HG02981 (cell line): ENCODE measurements around the gene FTCD.
"Not testable (repeated sequence)": the region's sequence is repeated elsewhere in the genome, so short reads cannot be mapped to it uniquely, and the experiment has no call there.

Experiments used
- ATAC-seq: cut with Tn5 transposase; IDR thresholded peaks from one replicate; pipeline ENCODE4 v1.9.1; 2021; ENCODE audit warnings: mild to moderate bottlenecking, moderate library complexity; ENCODE audit not compliant: unreplicated experiment

FTCD gene

DNA sequence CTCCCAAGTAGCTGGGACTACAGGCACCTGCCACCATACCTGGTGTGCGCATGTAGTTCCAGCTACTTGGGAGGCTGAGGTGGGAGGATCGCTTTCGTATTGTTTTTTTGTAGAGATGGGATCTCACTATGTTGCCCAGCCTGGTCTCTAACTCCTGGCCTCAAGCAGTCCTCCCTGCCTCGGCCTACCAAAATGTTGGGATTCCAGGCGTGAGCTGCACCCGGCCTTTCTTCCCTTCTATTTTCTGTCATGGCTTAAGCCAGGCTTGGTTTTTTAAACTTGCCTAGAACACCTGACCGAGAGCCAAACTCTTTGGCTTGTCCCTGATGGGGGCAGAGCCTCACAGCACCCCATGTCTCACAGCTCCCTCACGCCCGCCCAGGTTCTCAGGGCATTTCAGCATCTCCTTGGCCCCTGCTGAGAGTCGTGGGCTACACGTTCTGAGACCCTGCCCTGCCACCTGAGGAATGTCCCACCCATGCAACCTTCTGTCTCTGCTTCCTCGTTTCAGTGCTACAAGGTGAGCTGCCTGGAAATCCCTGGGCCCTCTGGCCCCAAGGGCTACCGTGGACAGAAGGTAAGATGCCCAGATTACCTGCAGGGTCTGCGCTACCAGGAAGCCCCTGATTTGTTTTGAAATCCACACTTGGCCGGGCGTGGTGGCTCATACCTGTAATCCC is 41.7 kb downstream of the FTCD start:
- ATAC-seq: no peak

DNA sequence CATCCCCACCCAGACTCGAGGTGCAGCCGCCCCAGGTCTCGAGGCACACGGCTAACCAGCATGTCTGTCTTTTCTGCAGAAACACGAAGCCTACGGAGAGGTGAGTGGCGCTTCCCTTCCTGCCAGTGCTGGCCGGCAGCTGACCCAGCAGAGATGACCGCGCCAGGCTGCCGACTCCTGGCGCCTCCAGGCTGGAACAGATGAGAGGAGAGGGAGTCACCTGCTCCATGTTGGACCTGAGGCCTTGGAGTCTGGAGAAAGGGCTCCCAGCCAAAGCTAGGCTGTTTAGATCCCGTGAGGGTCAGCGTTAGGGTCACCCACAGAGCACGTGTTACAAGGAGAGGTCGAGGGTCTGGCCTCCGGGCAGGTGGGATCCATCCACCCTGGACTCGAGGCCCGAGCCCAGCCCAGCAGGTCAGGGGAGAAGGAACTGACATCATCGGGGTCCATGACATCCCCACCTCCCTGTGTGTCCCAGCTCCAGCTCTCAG is 42.6 kb downstream of the FTCD start:
- ATAC-seq: no peak

DNA sequence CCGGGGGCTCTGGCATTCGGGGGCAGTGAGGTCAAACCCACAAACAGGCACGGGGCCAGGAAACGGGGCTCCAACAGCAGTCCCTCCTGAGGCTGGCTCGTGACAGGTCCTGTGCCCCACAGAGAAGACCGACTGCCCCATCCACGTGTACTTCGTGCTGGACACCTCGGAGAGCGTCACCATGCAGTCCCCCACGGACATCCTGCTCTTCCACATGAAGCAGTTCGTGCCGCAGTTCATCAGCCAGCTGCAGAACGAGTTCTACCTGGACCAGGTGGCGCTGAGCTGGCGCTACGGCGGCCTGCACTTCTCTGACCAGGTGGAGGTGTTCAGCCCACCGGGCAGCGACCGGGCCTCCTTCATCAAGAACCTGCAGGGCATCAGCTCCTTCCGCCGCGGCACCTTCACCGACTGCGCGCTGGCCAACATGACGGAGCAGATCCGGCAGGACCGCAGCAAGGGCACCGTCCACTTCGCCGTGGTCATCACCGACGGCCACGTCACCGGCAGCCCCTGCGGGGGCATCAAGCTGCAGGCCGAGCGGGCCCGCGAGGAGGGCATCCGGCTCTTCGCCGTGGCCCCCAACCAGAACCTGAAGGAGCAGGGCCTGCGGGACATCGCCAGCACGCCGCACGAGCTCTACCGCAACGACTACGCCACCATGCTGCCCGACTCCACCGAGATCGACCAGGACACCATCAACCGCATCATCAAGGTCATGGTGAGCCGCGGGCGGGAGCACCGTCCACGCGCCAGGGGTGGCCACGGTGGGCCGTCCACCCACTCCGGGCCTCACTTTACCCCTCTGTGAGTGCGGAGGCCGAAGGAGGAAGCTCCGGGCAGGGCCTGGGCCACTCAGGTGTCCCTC is 43.3 kb downstream of the FTCD start:
- ATAC-seq: no peak

DNA sequence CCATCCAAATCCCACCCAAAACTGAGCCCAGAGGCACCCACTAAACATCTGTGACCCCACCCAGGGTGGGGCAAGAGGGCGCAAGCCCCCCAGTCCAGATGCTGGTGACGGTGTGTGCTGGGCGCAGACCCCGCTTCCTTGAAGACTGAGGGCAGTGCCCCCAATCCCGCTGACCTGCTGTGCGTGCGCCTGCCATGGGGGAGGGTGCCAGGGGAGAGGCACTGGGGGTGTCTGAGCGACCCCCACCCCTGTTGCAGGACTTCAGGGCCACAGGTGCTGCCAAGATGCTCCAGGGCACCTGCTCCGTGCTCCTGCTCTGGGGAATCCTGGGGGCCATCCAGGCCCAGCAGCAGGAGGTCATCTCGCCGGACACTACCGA is 44.2 kb downstream of the FTCD start:
- ATAC-seq: no peak

DNA sequence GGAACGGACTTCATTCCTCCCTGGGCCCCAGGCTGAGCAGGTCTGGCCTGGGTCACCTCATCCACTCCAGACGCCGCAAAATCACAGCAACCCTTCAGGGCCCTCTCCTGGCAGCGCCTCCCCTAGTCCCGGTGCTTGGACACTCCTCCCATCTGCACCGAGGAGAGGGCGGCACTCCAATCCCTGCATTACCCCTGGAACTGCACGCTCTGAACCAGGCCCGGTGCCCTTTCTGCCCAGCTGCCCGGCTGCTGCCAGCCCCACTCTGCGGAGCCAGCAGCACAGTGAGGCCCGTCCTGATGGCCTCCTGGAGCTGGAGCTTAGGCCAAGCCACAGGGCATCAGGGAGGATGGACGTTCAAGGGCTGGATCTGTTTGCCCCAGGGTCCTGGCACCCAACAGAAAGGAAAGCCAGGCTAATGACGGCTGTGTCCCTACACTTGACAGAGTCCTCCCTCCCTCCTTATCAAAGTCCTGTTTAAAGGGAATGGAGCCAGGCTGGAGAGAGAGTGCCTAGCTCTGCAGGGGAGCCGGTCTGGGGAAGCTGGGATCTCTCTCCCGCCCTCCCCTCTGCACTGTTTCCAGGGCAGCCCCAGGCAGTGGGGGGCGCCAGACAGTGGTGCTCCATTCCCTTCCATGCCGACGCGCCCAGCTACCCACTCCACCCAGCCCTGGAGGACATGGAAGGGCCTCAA is 44.7 kb downstream of the FTCD start:
- no peak for ATAC-seq

DNA sequence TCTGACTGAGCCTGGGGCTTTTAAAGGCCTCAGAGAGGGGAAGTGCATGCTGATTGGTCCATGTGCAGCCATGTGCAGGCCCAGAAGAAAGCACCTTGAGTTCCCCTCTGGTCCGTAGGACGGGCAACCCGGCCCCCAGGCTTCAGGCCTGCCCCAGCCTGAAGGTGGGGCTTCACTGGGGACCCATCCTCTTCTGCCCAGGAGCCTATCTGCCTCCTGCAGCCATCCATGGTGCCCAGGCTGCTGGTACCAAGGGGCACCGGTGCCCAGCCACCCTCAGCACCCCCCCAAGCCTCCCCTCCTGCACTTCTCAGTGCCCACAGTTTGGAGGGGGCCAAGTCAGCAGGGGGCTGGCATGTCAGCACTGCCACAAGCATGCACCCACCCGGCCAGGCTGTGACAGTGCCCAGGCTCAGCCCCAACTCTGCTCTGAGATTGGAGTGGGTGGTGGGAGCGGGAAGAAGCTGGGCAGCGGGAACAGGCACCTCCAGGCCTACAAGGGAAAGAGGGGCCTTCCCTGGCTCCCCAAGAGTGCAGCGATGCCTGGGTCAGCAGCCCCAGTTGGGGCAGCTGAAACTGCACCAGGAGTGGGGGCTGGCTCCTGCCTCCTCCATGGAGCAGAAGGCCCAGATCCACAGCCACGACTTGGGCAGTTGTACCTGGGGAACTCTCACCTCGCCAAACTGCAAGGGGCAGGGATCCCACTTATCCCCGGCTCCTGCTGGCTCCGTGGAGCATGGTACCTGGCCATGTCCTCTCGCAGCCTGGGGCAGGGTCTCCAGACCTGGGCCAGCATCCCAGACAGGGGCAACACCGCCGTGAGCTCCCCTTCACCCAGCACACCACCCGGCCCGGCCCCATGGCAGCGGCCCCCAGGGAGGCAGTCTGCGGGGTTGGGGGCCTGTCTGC is 45.8 kb downstream of the FTCD start:
- no peak for ATAC-seq

DNA sequence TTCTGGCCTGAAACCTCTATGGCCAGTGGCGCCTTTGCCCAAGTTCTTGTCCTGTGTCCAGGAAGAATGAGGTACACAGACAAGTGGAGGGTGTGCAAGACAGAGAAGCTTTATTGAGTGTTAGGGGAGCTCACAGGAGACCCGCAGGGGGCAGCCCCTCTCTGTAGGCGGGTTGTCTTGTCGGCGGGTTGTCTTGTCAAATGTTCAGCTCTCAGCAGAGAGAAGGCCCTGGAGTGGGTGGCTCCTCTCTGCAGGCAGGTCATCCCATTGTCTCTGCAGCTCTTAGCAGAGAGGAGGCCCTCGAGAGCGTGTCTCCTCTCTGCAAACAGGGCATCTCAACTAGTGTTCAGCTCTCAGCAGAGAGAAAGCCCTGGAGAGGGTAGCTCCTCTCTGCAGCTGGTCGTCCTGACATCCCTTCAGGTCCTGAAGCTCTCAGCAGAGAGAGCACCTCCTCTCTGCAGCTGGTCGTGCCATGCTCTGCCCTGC is 46.5 kb downstream of the FTCD start:
- no peak for ATAC-seq

DNA sequence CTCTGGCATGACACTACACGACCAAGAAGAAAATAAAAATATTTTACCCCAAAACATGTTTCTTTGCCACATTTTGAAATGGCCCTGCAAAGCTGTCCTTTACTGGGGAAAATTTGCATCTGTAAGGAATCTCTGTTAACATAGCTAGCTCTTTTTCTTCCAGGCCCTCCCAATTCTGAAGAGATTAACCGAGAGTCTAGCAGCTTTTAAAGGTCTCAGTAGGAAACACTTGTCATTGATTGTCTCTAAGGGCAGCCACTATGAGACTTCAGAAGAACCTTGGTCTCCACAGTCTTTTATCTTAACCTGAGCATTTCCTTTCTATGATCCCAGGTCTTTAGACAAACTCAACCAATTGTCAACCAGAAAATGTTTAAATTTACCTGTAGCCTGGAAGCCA is 48.0 kb downstream of the FTCD start:
- not testable (repeated sequence) for ATAC-seq

DNA sequence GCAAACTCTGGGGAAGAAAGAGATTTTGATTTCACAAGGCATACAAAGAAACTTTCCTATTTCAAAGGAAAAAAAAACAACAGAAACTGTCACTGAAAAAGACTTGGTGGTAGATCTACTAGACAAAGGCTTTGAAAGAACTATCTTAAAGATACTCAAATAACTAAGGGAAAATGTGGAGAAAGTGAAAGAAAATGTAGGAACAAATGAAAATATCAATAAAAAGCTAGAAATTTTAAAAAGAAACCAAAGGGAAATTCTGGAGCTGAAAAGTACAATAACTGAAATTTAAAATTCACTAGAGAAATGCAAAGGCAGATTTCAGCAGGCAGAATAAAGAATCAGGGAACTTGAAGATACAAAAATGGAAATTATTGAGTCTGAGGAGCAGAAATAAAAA is 51.3 kb downstream of the FTCD start:
- no peak for ATAC-seq

DNA sequence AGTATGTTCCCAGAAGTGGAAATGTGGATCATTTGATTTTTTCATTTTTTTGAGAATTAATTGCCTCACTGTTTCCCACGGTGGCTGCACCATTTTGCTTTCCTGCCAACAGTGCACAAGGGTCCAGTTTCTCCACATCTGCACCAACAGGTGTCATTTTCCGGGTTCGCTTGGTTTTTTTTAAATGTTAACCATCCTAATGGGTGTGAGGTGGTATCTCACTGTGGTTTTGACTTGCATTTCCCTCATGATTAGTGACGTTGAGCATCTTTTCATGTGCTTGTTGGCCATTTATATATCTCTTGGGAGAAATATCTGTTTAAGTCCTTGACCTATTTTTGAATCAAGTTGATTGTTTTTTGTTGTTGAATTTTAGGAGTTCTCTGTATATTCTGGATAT is 54.5 kb downstream of the FTCD start:
- no peak for ATAC-seq

DNA sequence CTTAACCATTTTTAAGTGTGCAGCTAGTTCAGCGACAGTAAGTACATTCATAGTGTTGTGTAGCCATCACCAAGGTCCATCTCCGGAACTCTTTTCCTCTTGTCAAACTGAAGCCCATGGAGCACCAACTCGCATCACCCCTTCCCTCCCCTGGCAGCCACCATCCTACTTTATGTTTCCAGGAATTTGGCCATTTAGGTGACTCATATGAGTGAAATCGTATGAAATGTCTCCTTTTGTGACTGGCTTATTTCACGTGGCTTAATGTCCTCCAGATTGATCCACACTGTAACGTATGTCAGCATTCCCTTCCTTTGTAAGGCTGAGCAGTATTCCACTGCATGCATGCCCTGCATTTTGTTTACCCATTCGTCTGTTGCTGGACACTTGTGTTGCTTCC is 55.0 kb downstream of the FTCD start:
- no peak for ATAC-seq

DNA sequence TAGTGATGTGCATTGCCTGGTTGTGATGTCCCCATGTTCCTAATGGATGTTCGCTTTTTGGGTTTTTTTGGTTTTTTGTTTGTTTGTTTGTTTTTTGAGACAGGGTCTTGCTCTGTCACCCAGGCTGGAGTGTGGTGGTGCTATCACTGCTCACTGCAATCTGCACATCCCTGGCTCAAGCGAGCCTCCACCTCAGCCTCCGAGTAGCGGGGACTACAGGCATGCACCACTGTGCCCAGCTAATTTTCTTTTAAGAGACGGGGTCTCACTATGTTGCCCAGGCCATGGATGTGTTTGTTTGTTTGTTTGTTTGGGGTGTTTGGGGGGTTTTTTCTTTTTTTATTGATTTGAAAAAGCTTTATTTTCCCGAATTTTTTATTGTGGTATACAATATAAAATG is 55.4 kb downstream of the FTCD start:
- no peak for ATAC-seq

DNA sequence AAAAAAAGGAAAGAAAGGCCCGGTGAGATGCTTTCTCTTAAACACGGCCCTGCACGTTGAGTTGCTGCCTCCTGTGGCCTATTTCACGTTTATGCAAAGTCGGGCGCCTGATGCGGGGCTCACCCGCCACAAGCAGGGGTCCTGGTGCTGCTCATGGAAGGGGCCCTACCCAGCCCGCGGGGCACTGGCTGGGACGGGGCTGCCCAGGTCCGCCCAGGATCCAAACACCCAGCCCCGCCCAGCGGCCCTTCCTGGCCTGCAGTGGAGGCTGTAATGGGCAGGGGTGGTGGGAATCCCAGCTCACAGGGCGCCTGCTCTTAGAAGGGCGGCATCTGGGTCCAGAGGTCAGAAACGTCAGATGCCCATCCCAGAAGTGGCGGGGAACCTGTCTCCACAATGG is 55.9 kb downstream of the FTCD start:
- ATAC-seq: no peak

DNA sequence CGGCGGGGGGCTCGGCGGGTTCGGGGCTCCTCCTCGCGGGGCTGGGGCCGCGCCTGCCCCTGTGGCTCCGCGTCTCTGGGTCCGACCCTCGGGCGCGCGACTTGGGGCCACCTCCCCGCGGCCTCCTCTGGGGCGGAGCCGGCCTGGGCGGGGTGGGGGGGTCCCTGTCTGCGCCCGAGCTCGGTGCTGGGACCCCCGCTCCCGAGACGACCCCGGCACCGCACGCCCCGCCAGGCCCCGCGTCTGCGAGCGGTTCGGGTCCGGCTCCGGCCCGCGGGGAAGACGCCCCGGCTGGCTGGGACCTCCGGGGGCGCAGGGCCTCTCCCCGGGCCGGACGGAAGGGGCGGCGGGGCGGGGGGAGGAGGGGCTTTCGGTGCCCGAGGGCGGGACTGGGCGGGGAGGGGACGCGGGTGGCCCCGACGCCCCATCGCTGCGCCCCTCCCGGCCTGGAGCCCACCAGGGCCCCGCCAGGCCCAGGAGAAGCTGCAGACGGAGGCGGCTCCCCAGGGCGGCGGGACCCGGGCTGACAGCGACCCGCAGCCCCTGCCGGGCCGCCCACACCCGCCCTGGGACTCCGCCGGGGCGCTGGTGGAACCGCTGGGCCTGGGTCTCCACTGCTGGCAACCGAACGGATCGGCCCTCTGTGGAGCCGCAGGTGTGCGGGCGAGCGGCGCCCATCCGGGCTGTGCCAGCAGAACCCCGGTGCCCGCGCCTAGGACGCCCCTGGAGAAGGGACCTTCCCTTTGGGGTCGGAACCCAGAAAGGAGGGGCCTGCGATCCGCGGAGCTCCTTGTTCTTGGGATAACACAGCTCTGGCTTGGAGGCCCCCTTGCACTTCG is 56.9 kb downstream of the FTCD start:
- ATAC-seq: no peak

DNA sequence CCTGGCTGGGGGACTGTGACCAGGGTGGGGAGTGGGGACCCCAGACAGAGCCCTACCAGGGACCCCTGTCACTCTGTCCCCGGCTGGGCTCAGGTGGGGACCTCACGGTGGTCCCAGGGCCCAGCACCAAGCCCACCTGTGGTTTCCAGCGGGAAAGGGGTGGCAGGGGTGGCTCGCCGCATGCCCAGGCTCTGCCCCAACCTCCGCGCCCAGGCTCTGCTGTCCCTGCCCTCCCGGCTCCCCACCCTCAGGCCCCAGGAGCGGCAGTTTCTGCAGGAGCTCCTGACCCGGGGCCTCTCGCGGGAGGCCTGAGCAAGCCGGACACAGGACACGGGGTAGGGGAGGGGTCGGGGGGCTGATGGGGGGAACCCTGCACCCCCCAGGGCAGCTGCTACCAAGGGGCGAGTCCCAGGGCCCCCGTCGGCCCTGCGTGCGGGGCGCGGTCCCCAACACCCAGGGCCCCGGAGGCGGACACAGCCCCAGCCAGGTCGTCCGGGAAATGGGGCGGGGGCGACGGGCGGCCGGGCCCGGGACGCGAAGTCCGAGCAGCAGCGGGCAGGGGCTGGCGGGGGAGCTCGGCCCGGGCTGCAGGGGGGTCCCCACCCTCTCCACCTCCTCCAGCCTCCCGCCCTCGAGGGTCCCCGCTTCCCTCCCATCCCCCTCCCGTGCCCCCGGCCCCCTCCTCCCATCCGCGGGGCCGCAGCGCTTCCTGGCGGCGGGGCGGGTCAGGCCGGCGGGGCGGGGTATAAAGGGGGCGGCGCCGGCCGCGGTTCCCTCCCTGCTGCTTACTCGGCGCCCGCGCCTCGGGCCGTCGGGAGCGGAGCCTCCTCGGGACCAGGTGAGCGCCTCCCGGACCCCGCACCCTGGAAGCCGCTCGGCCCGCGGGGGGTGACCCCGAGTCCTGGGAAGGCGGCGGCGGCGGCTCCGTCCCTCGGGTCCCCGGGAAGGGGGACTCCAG is 57.8 kb downstream of the FTCD start, which contains the start of gene COL6A2:
COL6A2 (plus strand) TSS at position 777 of the 958 bp plus-strand sequence.
- ATAC-seq: no peak

DNA sequence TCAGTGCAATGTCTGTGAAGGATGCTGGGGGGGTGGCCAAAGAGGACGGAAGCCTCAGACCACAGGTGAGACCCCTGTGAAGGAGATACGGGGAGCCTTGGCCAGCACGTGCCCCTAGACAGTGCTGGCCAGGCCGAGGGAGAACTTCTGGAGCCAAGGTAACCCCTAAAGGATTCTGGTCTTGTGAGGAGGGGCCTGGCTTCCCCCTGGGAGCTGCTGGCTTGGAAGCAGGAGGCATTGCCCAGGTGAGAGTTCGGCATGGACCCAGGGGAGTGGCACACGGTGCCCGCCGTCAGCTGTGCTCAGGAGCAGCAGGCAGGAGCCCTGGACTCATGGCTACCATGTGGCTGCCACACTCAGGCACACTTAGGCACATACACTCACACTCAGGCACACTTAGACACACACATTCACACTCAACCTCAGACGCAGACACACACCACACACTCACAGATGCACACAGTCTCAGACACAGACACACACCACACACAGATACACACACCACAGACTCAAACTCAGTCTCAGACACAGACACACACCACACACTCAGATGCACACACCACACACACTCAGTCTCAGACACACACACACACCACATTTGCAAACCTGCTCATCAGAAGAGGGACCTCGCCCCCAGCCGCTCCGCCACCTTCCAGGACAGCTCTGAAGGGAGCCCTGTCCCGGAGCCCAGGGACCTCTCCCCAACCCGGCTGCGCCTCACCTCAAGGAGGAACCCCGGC is 58.6 kb downstream of the FTCD start:
- no peak for ATAC-seq

DNA sequence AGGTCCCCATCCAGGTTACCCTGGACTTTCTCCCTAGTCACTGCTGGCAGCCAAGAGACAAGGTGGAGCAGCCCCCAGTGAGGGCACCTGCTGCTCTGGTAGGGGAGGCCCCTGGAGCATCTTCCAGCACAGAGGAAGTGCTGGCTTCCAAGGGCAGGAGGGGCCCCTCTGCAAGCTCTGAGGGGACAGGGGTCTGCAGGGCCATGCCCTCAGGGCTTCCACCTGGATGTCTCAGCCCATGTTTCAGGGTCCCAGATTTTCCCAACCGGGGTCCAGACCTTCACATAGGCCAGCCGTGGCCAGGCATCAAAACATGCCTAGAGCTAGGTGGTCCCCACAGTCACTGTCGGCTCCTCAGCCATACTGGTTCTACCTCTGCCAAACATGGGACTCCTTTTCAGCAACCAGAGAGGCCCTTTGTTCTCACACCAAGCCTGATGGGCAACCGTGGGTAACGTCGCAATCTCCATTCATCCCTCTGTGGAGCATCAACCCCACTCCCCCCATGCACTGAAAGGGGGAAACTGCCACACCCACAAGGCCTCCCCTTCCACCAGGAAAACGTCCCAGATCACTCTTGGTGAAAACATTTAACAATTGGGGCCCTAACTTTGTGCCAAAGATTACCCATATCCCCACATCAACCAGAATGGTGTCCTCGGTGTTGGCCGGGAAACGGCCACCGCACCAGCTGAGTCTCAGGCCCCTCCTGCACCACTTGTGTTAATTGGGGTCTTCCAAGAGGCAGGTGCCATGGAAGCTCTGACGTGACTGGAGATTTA is 59.4 kb downstream of the FTCD start:
- ATAC-seq: no peak
